ENCODE data around the gene PHF5A.
"Not testable (repeated sequence)": the region's sequence is repeated elsewhere in the genome, so short reads cannot be mapped to it uniquely, and the experiment has no call there.

The PHF5A gene

GRCh38 chr22:41442240-41442792 is 26.2 kb downstream of the PHF5A start:
- TF ChIP-seq Cebpa-rat (IDR thresholded peaks at IDR 0.05) = no peak
- Histone ChIP-seq H3K4me1 (peaks cover 60% of the 10 kb centered on the region), H3K4me3 (no peak overlapping the region), H3K27ac (no peak overlapping the region), H3K9ac (no peak overlapping the region), H3K9me3 (no peaks in the 10 kb centered on the region), H3K27me3 (no peaks in the 10 kb centered on the region), H3K4me2 (0 out of 2 replicates have a peak overlapping the region, but pooled peaks have one; percentile 4), H3K36me3 (peaks cover 63% of the 10 kb centered on the region), H4K20me1 (peaks cover 82% of the 10 kb centered on the region)

- H3K27me3 ChIP-seq, H3K4me3 ChIP-seq, H3K27ac ChIP-seq, H3K9me3 ChIP-seq: not testable (repeated sequence)
- peak overlapping the region; percentile 58 for H3K4me2 ChIP-seq
- 0 out of 2 replicates have a peak overlapping the region, but pooled peaks have one; percentile 15 for H3K9ac ChIP-seq
- H3K36me3 ChIP-seq = peaks cover 81% of the 10 kb centered on the region
- H4K20me1 ChIP-seq = peaks cover 95% of the 10 kb centered on the region
- peaks cover 60% of the 10 kb centered on the region for H3K4me1 ChIP-seq
Observed at GRCh38 chr22:41440511-41440910, 28.0 kb downstream of the PHF5A start.

GRCh38 chr22:41437198-41437597 is 31.3 kb downstream of the PHF5A start:
- Histone ChIP-seq H3K27ac (no peak overlapping the region), H3K27me3 (no peaks in the 10 kb centered on the region), H4K20me1 (peaks cover 98% of the 10 kb centered on the region), H3K4me3 (no peak overlapping the region), H3K36me3 (peaks cover 97% of the 10 kb centered on the region), H3K4me2 (no peak overlapping the region), H3K9me3 (no peaks in the 10 kb centered on the region), H3K9ac (no peak overlapping the region), H3K4me1 (peaks cover 42% of the 10 kb centered on the region)
- TF ChIP-seq Cebpa-rat (IDR thresholded peaks at IDR 0.05) = no peak

- peaks cover 97% of the 10 kb centered on the region for H3K36me3 ChIP-seq
- no peaks in the 10 kb centered on the region for H3K27me3 ChIP-seq
- TF ChIP-seq Cebpa-rat (IDR thresholded peaks at IDR 0.05) = no peak
- H4K20me1 ChIP-seq = peaks cover 98% of the 10 kb centered on the region
- H3K27ac ChIP-seq = no peak overlapping the region
- peaks cover 35% of the 10 kb centered on the region for H3K4me1 ChIP-seq
- no peaks in the 10 kb centered on the region for H3K9me3 ChIP-seq
- no peak overlapping the region for H3K4me3 ChIP-seq
- H3K9ac ChIP-seq = no peak overlapping the region
- no peak overlapping the region for H3K4me2 ChIP-seq
Observed at GRCh38 chr22:41436322-41437113, 32.0 kb downstream of the PHF5A start.

GRCh38 chr22:41435560-41435959 is 32.9 kb downstream of the PHF5A start:
- Histone ChIP-seq H3K27me3 (no peaks in the 10 kb centered on the region), H3K27ac (no peak overlapping the region), H4K20me1 (peaks cover 98% of the 10 kb centered on the region), H3K4me2 (no peak overlapping the region), H3K9me3 (no peaks in the 10 kb centered on the region), H3K4me3 (no peak overlapping the region), H3K9ac (no peak overlapping the region), H3K4me1 (peaks cover 26% of the 10 kb centered on the region), H3K36me3 (peaks cover 97% of the 10 kb centered on the region)
- TF ChIP-seq Cebpa-rat (IDR thresholded peaks at IDR 0.05) = no peak

GRCh38 chr22:41434361-41435003 is 34.0 kb downstream of the PHF5A start:
- peaks cover 89% of the 10 kb centered on the region for H3K36me3 ChIP-seq

GRCh38 chr22:41433480-41433879 is 35.0 kb downstream of the PHF5A start:
- H3K4me3 ChIP-seq, H3K9ac ChIP-seq, H3K27me3 ChIP-seq, H3K9me3 ChIP-seq, H3K4me2 ChIP-seq, H3K4me1 ChIP-seq, H3K27ac ChIP-seq: not testable (repeated sequence)
- peaks cover 86% of the 10 kb centered on the region for H3K36me3 ChIP-seq
- peaks cover 94% of the 10 kb centered on the region for H4K20me1 ChIP-seq

More at GRCh38 chr22:41434361-41435003, 34.0 kb downstream of the PHF5A start:
- H3K9me3 ChIP-seq, H3K4me3 ChIP-seq, H3K4me2 ChIP-seq, H3K27ac ChIP-seq, H3K27me3 ChIP-seq, H3K9ac ChIP-seq: not testable (repeated sequence)
- peaks cover 15% of the 10 kb centered on the region for H3K4me1 ChIP-seq
- H4K20me1 ChIP-seq = peaks cover 98% of the 10 kb centered on the region

GRCh38 chr22:41431656-41432055 is 36.8 kb downstream of the PHF5A start:
- H3K27me3 ChIP-seq = no peaks in the 10 kb centered on the region
- no peaks in the 10 kb centered on the region for H3K4me1 ChIP-seq
- H4K20me1 ChIP-seq = peaks cover 80% of the 10 kb centered on the region
- no peak overlapping the region for H3K4me2 ChIP-seq
- no peak overlapping the region for H3K9ac ChIP-seq
- no peak for TF ChIP-seq Cebpa-rat (IDR thresholded peaks at IDR 0.05)
- peaks cover 81% of the 10 kb centered on the region for H3K36me3 ChIP-seq
- H3K27ac ChIP-seq = no peak overlapping the region
- no peak overlapping the region for H3K4me3 ChIP-seq
- no peaks in the 10 kb centered on the region for H3K9me3 ChIP-seq

- Histone ChIP-seq H3K4me3 (no peak overlapping the region), H3K4me1 (no peaks in the 10 kb centered on the region), H3K27ac (no peak overlapping the region), H3K9ac (no peak overlapping the region), H4K20me1 (peaks cover 66% of the 10 kb centered on the region), H3K9me3 (no peaks in the 10 kb centered on the region), H3K4me2 (no peak overlapping the region), H3K27me3 (no peaks in the 10 kb centered on the region), H3K36me3 (peaks cover 72% of the 10 kb centered on the region)
- no peak for TF ChIP-seq Cebpa-rat (IDR thresholded peaks at IDR 0.05)
Observed at GRCh38 chr22:41429951-41430332, 38.5 kb downstream of the PHF5A start.

- H3K36me3 ChIP-seq = peaks cover 72% of the 10 kb centered on the region
- H3K9ac ChIP-seq = no peak overlapping the region
- peaks cover 60% of the 10 kb centered on the region for H4K20me1 ChIP-seq
- no peak overlapping the region for H3K4me2 ChIP-seq
- no peak overlapping the region for H3K4me3 ChIP-seq
- no peak for TF ChIP-seq Cebpa-rat (IDR thresholded peaks at IDR 0.05)
- no peaks in the 10 kb centered on the region for H3K4me1 ChIP-seq
- no peak overlapping the region for H3K27ac ChIP-seq
- no peaks in the 10 kb centered on the region for H3K27me3 ChIP-seq
- no peaks in the 10 kb centered on the region for H3K9me3 ChIP-seq
Observed at GRCh38 chr22:41429232-41429950, 39.1 kb downstream of the PHF5A start.
